Body of pancreas (tissue), 4 donors: ENCODE measurements around the gene THOC7. TPM values are rescaled to one million over a fixed set of nuclear protein-coding genes. Genes with fewer than 3 reads are reported as not detected.
A peak's percentile ranks its signal among the peaks of the same experiment; 100 is the strongest.

Experiments used
- ATAC-seq: fragments of 150-250 bp; one replicate; pipeline ENCODE4 v1.9.1; 2016
- DNase-seq, 4 donors: peaks; one replicate each; pipeline ENCODE4 v3.0.0-alpha.2; 2019
- H3K27ac ChIP-seq, 4 donors: fragments of 200-600 bp; sonication (generic); 1 replicate in 3 of 4; 2 replicates in 1 of 4; pipeline versions ENCODE4 v1.5.1 to v1.6.1; 2016 to 2019; ENCODE audit warnings: mild to moderate bottlenecking in 1 of 4, mixed read lengths in 1 of 4, moderate library complexity in 1 of 4
- H3K27me3 ChIP-seq, 2 donors: fragments of 200-600 bp; sonication (generic); one replicate each; pipeline ENCODE4 v1.6.0; 2016; ENCODE audit warnings: mild to moderate bottlenecking in 1 of 2
- H3K36me3 ChIP-seq, 2 donors: fragments of 200-600 bp; sonication (generic); replicated peaks in 1 of 2; 2 replicates each; pipeline ENCODE4 v1.5.1; 2016; ENCODE audit warnings: low read depth in 2 of 2; ENCODE audit not compliant: insufficient read depth in 1 of 2
- H3K4me1 ChIP-seq: fragments of 200-600 bp; sonication (generic); one replicate; pipeline ENCODE4 v1.6.0; 2016
- H3K4me3 ChIP-seq, 2 donors: fragments of 200-600 bp; sonication (generic); 1 replicate in 1 of 2; 2 replicates in 1 of 2; pipeline ENCODE4 v1.5.1; 2016 to 2019
- H3K9me3 ChIP-seq, 3 donors: fragments of 200-600 bp; sonication (generic); 1 replicate in 2 of 3; 2 replicates in 1 of 3; pipeline ENCODE4 v1.5.1; 2016
- CTCF ChIP-seq, 7 experiments: fragments of 450-650 bp in 4 of 7; fragments of 200-600 bp in 3 of 7; sonication (generic) in 3 of 7; IDR thresholded peaks; one replicate each; pipeline ENCODE4 v1.5.1; 2016 to 2019; ENCODE audit warnings: antibody characterized with exemption in 7 of 7
- POLR2A ChIP-seq, 3 donors: fragments of 450-650 bp; IDR thresholded peaks; one replicate each; pipeline ENCODE4 v1.6.1; 2016; ENCODE audit warnings: antibody characterized with exemption in 3 of 3, mild to moderate bottlenecking in 2 of 3
- WGBS, 2 donors: methylation state at CpG; one replicate each; pipeline ENCODE4 v1.1.5; 2017; 5-methylcytosine and 5-hydroxymethylcytosine counted together
- intact Hi-C: fragments of 100-400 bp; cut with DNase I; formaldehyde crosslinking; loops from one replicate; pipeline ENCODE4 v1.15.1; 2023
- total RNA-seq, 2 donors: library from RNA; depleted of rRNA; stranded (reverse); fragments of >200 nt; gene quantifications; one replicate each; pipeline ENCODE4 v1.1.0, GENCODE V29; 2016

THOC7 gene
- total RNA-seq, 2 donors from 2014 or later = 26.0 to 47.0 TPM

DNA sequence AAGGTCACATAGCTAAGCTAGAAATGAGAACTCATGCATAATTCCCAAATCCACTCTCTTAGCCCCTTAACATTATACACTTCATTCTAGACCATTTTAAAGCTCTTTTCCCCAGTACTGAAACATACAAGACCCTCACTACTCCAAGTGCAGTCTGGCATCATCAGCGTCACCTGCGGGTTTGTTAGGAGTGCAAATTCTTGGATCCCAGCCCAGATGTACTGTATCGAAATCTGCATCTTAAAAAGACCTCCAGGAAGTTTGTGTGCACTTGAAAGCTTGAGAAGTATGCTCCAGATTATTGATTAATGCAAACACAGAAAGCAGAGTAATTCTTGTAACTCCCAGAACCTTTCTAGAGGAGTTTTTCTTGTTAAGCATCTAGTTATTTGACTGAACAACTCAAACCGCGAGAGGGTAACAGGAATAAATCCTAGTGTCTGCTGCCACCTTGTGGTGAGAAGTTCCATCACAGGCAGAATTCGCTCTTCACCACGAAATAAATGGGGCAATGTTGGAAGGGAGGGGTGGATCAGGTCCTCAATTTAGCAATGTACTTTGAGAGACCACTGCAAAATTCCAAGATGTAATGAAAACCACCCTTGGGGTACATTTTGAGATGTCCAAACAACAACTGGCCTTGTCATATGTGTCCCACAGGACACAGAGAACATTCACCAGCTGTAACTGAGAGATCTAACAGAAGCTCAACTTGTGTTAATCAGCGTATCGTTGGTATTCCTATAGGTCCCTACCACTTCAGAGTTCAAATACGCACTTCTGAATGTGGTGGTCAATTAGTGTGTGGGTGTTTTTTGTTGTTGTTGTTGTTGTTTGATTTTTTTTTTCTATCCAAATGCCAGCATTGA is 45.1 kb downstream of the THOC7 start:
- peak; percentile 62 for ATAC-seq
- H3K4me1 ChIP-seq = peaks cover 4% of the 10 kb centered on the region
- no peak overlapping the region for H3K27ac ChIP-seq
- intact Hi-C loops = no loop called here
- TF ChIP-seq CTCF (IDR thresholded peaks at IDR 0.05) (peak; percentile 66 to 89 (median 83)), POLR2A (IDR thresholded peaks at IDR 0.05) (no peak)
- 21 to 23% methylated on average over 10 of the region's 10 CpGs for WGBS, 2 donors
- peak; percentile 64 to 75 (median 70) for DNase-seq
- H3K4me3 ChIP-seq = no peak overlapping the region
- no peaks in the 10 kb centered on the region for H3K27me3 ChIP-seq
- no peaks in the 10 kb centered on the region for H3K9me3 ChIP-seq
- no peaks in the 10 kb centered on the region for H3K36me3 ChIP-seq

- H3K36me3 ChIP-seq = no peaks in the 10 kb centered on the region
- no peaks in the 10 kb centered on the region for H3K27me3 ChIP-seq
- WGBS, 2 donors = 89 to 92% methylated on average over 5 of the region's 5 CpGs
- H3K27ac ChIP-seq = no peak overlapping the region
- H3K9me3 ChIP-seq = no peaks in the 10 kb centered on the region
- TF ChIP-seq POLR2A (IDR thresholded peaks at IDR 0.05) (no peak), CTCF (IDR thresholded peaks at IDR 0.05) (no peak)
- peaks cover 4% of the 10 kb centered on the region for H3K4me1 ChIP-seq
- ATAC-seq = no peak
- no peak overlapping the region for H3K4me3 ChIP-seq
- DNase-seq = no peak
- intact Hi-C loops = no loop called here
Observed at GRCh38 chr3:63817225-63817624, 46.4 kb downstream of the THOC7 start.

- ATAC-seq (no peak), DNase-seq (no peak)
- H3K36me3 ChIP-seq = no peaks in the 10 kb centered on the region
- H3K4me1 ChIP-seq = peaks cover 4% of the 10 kb centered on the region
- TF ChIP-seq CTCF (IDR thresholded peaks at IDR 0.05) (no peak), POLR2A (IDR thresholded peaks at IDR 0.05) (no peak)
- no peaks in the 10 kb centered on the region for H3K27me3 ChIP-seq
- intact Hi-C loops = loop anchor here (5.0 kb wide), 1 partner anchor 462 kb away; no protein-coding TSS in a partner anchor
- 69% methylated on average over 3 of the region's 3 CpGs for WGBS, 2 donors
- no peak overlapping the region for H3K27ac ChIP-seq
- H3K9me3 ChIP-seq = no peaks in the 10 kb centered on the region
- no peak overlapping the region for H3K4me3 ChIP-seq
Observed at GRCh38 chr3:63814237-63814636, 49.4 kb downstream of the THOC7 start.

- WGBS, 2 donors = 83 to 86% methylated on average over 6 of the region's 6 CpGs
- peaks cover 4% of the 10 kb centered on the region for H3K4me1 ChIP-seq
- TF ChIP-seq POLR2A (IDR thresholded peaks at IDR 0.05) = no peak
- no peak for TF ChIP-seq CTCF (IDR thresholded peaks at IDR 0.05)
- no peaks in the 10 kb centered on the region for H3K27me3 ChIP-seq
- intact Hi-C loops = loop anchor here (5.0 kb wide), 1 partner anchor 457 kb away; no protein-coding TSS in a partner anchor
- ATAC-seq (no peak), DNase-seq (no peak)
- H3K4me3 ChIP-seq = no peak overlapping the region
- H3K36me3 ChIP-seq = no peaks in the 10 kb centered on the region
- no peaks in the 10 kb centered on the region for H3K9me3 ChIP-seq
- H3K27ac ChIP-seq = no peak overlapping the region
Observed at GRCh38 chr3:63809607-63810006, 54.0 kb downstream of the THOC7 start.
